Measurements from ENCODE around the gene SCFD2.
A peak's percentile ranks its signal among the peaks of the same experiment; 100 is the strongest.

The SCFD2 gene

GRCh38 chr4:52935317-52935716 lies 430.5 kb downstream of the SCFD2 start:
- peaks cover 60% of the 10 kb centered on the region for H3K4me1 Mint-ChIP-seq
- H3K9me3 Mint-ChIP-seq: peaks cover 2% of the 10 kb centered on the region
- no peaks in the 10 kb centered on the region for H3K36me3 Mint-ChIP-seq (ENCODE audit: low read depth)
- H3K4me3 Mint-ChIP-seq: no peak overlapping the region
- no peak overlapping the region for H3K27ac Mint-ChIP-seq
- no peak for TF ChIP-seq CTCF (IDR thresholded peaks at IDR 0.05; ENCODE audit: unreplicated experiment in 3 of 3)
- no peaks in the 10 kb centered on the region for H3K27me3 Mint-ChIP-seq (ENCODE audit: low read depth)

DNA sequence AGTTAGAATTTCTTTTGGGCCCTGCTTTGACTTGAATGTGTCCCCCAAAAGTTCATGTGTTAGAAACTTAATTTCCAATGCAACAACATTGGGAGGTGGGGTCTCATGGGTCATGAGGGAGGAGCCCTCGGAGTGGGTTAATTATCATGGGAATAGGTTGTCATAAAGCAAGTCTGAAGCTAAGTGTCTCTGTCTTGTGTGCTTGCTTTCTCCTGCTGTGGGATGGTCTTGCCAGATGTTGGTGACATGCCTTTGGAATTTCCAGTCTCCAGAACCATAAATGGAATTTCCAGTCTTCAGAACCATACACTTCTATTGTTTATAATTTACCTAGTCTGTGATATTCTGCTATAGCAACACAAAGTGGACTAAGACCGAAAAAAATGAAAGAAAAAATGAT lies 432.1 kb downstream of the SCFD2 start:
- peaks cover 55% of the 10 kb centered on the region for H3K4me1 Mint-ChIP-seq
- peak overlapping the region; percentile 88 to 93 (median 93) for H3K27ac Mint-ChIP-seq
- no peaks in the 10 kb centered on the region for H3K36me3 Mint-ChIP-seq (ENCODE audit: low read depth)

DNA sequence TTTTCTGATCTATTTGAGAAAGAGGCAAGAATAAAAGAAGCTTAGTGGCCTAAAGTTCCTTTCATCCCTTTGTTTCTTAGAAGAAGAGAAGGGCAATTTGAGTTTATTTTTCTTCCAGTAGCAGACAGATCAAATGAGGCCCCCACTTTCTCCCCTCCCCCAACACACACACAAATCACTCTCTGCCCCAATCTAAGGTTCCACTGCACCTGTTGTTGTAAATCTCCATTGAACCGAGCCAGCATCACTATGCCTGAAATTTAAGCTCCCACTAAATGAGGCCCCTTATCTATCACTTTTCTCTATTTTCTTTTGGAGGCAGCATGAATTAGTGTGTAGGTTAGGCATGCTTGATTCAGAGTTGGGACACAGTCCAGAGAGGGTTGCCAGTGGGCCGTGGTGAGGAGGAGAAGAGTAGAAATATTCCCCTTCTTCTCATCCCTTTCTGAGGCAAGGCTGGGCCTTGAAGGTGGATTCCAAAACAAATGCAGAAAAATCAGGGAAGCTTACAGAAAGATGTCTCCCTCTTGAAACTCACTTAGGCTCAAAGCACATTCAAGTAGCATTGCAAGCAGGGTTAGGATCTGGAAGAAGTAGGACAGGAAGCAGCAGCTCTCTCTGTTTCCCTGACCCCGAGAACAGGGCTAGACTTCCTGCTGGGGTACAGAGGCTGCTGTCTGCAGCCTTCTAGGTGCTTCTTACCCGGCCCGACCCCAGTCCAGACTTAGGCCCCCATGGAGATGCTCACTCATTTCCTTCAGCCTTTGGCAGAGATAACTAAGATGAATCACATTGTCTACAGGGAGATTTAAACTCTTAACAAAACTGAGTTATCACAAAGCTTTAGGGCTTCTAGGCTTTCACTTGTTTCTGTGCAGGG lies 433.0 kb downstream of the SCFD2 start:
- H3K36me3 Mint-ChIP-seq (ENCODE audit: low read depth): no peaks in the 10 kb centered on the region
- H3K27ac Mint-ChIP-seq: peak overlapping the region; percentile 88 to 93 (median 93)
- H3K9me3 Mint-ChIP-seq: peaks cover 2% of the 10 kb centered on the region
- peaks cover 60% of the 10 kb centered on the region for H3K4me1 Mint-ChIP-seq
- no peaks in the 10 kb centered on the region for H3K27me3 Mint-ChIP-seq (ENCODE audit: low read depth)
- TF ChIP-seq CTCF (IDR thresholded peaks at IDR 0.05; ENCODE audit: unreplicated experiment in 3 of 3): no peak
- peak overlapping the region in 1 of 3 experiments; percentile 1 for H3K4me3 Mint-ChIP-seq

More for the DNA sequence above, 432.1 kb downstream of the SCFD2 start:
- Mint-ChIP-seq H3K9me3 (peaks cover 2% of the 10 kb centered on the region), H3K4me3 (no peak overlapping the region), H3K27me3 (ENCODE audit: low read depth) (no peaks in the 10 kb centered on the region)
- TF ChIP-seq CTCF (IDR thresholded peaks at IDR 0.05; ENCODE audit: unreplicated experiment in 3 of 3): no peak

- no peak for TF ChIP-seq CTCF (IDR thresholded peaks at IDR 0.05; ENCODE audit: unreplicated experiment in 3 of 3)
- peaks cover 2% of the 10 kb centered on the region for H3K9me3 Mint-ChIP-seq
- H3K36me3 Mint-ChIP-seq (ENCODE audit: low read depth): no peaks in the 10 kb centered on the region
- peak overlapping the region; percentile 88 to 93 (median 93) for H3K27ac Mint-ChIP-seq
- no peaks in the 10 kb centered on the region for H3K27me3 Mint-ChIP-seq (ENCODE audit: low read depth)
- H3K4me3 Mint-ChIP-seq: no peak overlapping the region
- peaks cover 65% of the 10 kb centered on the region for H3K4me1 Mint-ChIP-seq
These were observed 434.6 kb downstream of the SCFD2 start for GRCh38 chr4:52931243-52931642.

GRCh38 chr4:52926196-52926974 lies 439.5 kb downstream of the SCFD2 start:
- no peak for TF ChIP-seq CTCF (IDR thresholded peaks at IDR 0.05; ENCODE audit: unreplicated experiment in 3 of 3)
- Mint-ChIP-seq H3K27ac (no peak overlapping the region), H3K27me3 (ENCODE audit: low read depth) (no peaks in the 10 kb centered on the region), H3K9me3 (peaks cover 2% of the 10 kb centered on the region), H3K36me3 (ENCODE audit: low read depth) (no peaks in the 10 kb centered on the region), H3K4me3 (no peak overlapping the region), H3K4me1 (peaks cover 45% of the 10 kb centered on the region)

All from nephron (organoid).